HG03139 (cell line): Measurements from ENCODE around the gene YIPF3.
A peak's percentile ranks its signal among the peaks of the same experiment; 100 is the strongest.
"Not testable (repeated sequence)": the region's sequence is repeated elsewhere in the genome, so short reads cannot be mapped to it uniquely, and the experiment has no call there.

Source experiments
- ATAC-seq: cut with Tn5 transposase; IDR thresholded peaks from one replicate; pipeline ENCODE4 v1.9.1; 2021; ENCODE audit not compliant: unreplicated experiment

YIPF3 gene

DNA sequence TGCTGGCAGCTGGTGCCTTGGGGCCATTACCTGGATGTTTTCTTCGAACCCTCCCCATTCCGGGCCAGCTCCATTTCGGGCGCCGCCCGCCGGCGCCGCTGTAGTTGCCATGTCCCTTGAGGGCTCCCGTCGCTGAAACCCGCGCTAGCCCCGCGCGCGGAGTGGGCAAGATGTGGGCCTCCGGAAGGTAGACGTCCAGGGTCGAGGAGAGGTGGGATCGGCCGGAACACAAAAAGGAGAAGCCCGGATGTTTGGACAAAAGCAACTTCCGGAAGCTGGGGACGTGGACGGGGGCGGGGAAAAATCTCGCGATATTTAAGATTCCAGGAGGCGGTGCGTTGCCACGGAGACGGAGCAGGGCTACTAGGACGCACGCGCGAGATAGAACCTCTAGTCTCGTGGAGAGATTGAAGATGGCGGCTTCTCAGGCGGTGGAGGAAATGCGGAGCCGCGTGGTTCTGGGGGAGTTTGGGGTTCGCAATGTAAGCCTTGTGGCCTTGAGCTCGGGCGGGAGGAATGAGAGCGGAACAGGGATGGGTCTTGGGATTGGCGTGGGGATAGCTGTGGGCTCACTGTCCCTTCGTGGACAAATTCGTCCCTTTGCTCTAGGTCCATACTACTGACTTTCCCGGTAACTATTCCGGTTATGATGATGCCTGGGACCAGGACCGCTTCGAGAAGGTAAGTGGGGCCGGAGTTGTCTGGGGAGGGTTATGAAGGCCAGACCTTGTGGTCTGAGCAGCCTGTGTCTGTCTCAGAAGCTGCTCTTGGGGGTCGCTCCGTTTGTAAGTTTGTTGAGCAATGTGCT, at the start of gene YIPF3, which contains the start of gene POLR1C:
TSS of gene YIPF3 (minus strand) at position 230 of the 808 bp plus-strand sequence. CDS start at position 111, 119 bp downstream.
TSS of gene POLR1C (plus strand) at position 393 of the 808 bp plus-strand sequence. CDS start at position 414, 21 bp downstream.
- ATAC-seq, result peak; percentile 62

DNA sequence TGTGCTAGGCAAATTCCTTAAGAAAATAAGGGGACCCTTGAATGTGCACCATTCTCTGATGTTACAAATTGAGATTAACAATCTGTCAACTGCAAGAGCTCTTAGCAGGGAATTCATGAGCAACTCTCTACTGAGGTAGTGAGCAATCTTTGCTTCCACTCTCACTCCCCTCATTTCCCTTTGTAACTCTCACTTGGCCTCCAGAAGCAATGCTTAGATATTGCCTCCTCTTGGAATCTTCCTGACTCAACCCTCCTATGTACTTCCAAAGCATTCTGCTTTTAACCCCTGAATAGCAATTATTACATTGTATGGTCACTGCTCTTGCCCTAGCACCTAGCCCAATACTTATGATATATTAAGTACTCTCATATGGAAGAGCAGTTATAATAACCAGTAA, 42.6 kb upstream of the YIPF3 start:
- ATAC-seq, result no peak

DNA sequence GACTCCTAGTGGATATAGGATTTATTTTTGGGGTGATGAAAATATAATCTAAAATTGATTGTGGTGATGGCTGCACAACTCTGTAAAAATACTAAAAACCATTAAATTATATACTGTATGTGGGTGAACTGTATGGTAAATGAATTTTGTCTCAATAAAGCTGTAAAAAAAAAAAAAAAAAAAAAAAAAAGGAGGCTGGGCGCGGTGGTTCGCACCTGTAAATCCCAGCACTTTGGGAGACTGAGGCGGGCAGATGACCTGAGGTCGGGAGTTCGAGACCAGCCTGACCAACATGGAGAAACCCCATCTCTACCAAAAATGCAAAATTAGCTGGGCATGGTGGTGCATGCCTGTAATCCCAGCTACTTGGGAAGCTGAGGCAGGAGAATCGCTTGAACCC, 40.9 kb upstream of the YIPF3 start:
- not testable (repeated sequence) for ATAC-seq

DNA sequence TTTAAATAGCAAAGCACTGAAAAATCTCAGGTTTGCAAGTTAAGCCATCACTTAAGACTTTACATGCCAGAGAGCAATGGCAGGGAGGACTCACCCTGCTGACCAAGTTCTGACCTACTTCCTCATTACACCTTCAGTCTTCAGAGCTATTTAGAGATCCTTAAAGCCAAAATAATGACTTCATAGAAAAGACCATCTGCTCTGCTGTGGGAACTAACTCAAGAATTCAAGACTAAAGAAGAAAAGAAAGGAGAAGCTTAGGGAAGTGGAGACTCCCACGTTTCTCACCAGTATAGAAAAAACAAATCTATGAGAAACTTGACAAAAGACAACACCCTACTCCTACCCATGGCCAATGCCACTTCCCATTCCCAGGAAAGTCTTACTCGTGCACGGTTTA, 30.5 kb upstream of the YIPF3 start:
- ATAC-seq, result no peak

DNA sequence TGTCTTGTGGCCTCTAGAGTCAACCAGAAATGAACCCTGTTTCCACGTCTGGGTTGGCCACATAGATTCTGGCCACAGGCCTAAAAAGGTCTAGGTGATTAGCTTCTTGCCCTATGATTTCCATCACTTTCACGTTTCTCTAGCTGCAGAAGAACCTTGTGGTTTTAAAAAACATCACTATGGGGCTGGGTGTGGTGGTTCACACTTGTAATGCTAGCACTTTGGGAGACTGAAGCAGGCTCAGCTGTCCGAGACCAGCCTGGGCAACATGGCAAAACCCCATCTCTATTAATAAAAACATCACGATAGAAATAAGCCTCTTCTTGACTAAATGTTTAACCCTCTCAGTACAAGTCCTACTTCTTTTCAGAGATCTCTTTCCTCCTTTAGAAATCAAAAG, 27.7 kb upstream of the YIPF3 start:
- no peak for ATAC-seq

DNA sequence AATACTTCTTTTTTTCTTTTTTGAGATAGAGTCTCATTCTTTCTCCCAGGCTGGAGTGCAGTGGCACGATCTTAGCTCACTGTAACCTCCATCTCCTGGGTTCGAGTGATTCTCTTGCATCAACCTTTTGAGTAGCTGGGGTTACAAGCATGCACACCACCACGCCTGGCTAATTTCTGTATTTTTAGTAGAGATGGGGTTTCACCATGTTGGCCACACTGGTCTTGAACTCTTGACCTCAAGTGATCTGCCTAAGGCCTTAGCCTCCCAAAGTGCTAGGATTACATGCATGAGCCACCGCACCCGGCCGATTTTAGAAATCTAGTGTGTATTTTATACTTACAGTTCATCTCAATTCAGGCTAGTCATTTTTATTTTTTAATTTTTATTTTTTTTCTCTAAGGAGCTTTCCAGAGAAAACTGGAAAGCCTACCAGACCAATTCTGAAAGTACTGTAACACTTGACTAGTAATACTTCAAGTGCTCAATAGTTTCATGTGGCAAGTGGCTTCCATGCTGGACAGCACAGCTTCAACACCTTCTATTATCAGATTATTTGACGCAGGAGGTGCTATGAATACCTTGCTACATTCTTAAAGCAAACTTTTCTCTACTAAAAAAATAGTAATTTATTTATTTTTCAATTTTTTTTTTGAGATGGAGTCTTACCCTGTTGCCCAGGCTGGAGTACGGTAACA, 25.2 kb upstream of the YIPF3 start:
- no peak for ATAC-seq

DNA sequence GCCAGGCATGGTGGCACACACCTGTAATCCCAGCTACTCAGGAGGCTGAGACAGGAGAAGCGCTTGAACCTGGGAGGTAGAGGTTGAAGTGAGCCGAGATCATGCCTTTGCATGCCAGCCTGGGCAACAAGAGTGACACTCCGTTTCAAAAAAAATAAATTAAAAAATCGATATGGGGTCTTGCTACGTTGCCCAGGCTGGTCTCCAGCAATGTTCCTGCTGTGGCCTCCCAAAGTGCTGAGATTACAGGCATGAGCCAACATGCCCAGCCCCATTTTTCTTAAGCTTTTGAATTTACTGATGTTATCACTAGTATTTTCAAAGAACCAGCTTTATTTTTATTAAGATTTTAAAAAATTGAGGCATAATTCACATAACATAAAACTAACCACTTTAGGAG, 23.8 kb upstream of the YIPF3 start:
- no peak for ATAC-seq

DNA sequence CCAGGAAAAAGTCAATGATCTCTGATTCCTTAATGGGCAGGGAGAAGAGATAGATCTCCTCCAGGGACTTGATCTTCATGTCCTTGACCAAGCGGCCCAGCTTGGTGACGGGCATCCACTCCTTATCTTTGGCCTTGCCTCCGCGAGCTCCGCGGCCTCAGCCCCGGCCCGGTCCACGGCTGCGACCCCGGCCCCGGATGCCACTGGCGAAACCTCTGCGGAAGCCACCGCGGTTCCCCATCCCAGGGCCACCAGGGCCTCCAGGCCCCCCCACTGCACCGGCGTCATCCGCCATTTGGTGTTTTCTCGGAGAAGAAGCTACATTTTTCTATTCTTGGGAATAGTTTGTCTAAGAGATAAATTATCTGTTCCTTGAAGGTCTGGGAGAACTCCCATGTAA, 22.7 kb upstream of the YIPF3 start:
- not testable (repeated sequence) for ATAC-seq

DNA sequence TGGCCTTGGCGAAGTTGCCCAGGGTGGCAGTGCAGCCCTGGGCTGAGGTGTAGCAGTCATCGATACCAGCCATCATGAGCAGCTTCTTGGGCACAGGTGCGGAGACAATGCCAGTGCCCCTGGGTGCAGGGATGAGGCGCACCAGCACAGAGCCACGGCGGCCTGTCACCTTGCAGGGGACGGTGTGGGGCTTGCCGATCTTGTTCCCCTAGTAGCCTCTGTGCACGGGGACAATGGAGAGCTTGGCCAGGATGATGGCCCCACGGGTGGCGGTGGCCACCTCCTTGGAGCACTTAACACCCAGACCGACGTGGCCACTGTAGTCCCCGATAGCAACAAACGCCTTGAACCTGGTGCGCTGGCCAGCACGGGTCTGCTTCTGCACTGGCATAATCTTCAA, 22.3 kb upstream of the YIPF3 start:
- ATAC-seq, result not testable (repeated sequence)

DNA sequence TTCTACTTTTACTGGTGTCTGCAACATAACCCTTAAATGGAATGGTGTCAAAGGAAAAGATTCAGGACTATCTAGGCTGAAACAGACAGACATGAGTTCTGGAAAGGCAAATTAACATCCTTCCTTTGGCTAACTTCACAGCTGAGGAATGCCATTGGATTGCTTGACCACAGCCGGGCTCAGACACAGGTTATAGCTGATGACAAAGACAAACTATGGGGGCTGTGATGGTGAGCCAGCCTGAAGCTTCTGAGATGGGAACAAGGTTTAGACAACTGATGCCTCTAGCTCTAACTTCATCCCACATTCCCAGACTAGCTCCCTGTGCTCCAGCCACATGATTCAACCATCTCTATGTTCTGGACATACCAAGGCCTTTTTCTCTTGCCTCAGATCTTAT, 15.5 kb upstream of the YIPF3 start:
- no peak for ATAC-seq

DNA sequence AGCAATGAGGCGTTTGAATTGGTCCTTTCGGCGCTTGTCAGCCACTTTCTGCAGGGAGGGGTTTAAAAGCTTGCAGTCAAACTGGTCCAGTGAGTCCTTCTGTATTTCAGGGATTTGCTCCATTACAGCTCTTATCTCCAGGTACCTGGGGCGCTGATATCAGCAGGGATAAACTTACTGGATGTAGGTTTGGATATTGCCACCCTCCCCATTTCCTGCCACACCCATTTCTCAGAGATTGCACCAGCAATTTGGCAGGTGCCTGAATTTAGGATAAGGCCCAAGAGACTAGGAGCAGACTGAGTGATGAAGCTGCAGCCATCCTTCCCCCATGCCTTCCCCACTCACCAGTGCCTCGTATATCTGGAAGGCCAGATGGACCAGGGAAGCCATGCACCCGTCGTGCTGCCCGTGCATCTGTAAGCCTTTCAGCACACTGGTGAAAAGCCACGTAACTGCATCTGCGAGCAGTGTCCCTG, 7.8 kb upstream of the YIPF3 start:
- ATAC-seq, result no peak

DNA sequence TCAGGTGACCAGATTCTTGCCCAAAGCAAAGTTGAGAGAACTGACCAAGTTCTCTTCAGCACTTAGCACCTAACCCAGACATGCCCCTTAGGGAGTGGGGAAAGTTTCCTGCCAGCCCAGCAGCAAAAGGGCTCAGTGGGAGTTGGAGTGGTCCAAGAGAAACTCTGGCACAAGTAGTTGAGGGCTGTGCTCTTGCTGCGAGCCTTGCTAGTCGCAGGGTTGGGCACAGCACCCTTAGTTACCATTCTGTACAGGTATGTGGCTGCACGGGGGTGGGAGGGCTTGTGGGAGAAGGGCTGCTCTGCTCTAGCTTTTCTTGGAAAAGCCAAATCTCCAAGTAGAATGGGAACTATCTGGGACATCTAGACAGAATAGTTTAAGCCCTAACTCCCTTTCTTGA, 6.6 kb upstream of the YIPF3 start:
- ATAC-seq, result no peak

DNA sequence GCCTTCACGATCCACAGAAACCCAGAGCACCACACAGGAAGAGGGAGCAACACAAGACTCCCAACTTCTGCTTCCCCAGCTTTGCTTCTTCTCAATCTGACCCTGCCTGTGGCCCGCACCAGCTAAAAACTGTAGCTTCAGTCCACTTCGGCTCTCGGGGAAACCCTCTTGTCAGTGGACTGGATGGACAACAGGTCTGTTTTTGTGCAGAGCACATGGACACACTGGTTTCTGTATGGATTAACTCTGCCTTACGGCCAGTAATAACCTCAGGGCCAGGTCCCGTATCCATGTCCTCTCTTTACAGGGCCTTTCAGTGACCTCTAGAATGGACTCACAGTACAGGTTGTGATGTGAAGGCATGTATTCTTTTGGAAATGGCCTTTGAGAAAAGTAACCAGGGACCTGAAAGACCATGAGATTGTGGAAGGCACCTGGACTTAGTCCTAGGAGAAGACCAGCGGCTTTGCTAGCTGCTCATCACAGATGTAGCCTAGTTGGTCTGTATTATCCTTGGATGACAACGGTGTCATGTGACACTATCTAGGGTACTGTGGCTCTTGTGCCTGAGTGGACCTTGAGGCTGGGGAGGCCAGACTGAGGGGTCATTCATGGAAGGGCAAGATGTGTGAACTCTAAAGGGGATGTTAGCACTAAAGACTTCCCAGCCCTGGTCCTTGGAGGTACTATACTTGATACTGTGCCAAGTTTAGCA, 6.0 kb upstream of the YIPF3 start:
- ATAC-seq, result no peak

DNA sequence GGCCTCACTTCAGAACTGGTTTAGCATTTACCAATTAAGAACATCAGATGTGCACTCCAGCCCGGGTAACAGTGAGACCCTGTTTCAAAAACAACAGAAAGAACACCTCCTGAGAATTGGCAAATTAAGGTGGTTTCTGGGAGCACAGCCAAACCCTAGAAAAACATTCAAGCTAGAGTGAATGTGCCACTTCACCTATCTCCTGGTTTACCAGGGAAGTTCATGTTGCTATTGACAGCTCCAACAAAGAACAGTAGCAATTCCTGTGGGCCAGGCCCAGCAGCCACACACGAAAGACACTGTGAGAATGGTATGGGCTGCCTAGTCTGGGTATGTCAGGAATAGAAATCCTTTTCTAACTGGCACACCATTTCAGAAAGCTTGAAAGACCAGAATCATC, 5.1 kb upstream of the YIPF3 start:
- ATAC-seq, result no peak

DNA sequence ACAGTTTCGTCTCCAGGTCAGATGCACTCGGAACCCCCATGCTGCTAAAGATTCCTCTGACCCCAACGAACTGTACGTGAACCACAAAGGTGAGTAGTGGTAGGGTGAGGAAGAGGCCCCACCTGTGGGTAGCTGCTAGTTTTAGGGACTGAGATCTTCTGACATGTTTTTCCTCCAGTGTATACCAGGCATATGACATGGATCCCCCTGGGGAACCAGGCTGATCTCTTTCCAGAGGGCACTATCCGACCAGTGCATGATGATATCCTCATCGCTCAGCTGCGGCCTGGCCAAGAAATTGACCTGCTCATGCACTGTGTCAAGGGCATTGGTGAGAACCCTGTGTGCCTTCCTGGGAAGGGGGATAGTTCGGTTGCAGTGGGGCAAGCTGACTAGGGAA, 3.4 kb upstream of the YIPF3 start:
- ATAC-seq, result no peak

DNA sequence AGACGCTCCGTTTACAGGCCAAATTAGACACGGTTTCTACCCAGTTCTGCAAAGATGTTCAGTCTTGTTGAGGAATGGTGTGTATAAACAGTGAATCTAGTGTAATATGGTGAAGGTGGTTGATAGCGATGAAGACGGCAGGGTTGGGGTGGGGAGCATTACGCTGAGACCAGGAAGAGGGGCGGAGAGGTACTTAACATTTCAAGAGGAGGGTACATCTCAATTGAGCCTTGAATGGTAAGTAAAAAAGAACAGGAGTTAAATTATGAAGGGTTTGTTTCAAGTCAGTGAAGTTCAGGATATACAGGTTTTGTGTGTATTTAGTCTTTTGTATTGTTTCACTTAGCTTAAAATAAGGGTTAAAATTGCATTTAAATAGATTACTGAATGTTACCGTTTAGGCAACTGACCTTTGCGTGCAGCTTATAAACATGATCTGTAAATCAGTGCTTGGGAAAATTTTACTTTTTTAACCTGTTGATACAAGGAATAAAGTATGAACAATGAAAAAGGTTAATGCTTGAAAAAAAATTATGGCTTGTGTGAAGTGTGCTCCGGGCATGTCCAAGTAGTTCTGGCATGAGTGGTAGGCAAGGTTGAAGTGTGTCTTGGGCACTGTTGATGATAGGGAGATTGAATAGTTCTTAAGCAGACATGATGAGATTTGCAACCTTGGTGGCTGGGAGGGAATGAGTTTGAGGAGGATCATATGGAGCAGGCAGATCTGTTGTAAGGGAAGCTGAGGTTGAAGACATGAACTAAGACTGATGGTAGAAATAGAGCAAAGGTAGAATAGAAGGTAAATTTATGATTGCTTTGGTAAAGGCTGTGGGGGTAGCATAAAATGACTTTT, 1.0 kb upstream of the YIPF3 start:
- no peak for ATAC-seq

DNA sequence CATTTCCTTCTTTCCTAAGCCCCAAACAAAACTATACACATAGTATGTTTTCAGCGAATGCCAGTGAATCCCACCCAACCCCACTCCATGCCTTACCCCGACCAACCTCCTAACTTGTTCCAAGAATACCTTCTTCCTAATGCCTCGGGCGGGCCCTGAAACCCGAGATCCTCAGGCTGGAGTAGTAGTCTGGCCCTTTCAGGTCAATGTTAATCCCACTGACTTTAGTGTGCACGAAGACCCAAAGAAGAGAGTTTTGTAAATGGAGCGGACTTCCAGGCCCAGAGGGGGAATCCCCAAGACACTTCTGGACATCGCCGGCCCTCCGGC, 394 bp downstream of the YIPF3 start:
- ATAC-seq, result no peak

DNA sequence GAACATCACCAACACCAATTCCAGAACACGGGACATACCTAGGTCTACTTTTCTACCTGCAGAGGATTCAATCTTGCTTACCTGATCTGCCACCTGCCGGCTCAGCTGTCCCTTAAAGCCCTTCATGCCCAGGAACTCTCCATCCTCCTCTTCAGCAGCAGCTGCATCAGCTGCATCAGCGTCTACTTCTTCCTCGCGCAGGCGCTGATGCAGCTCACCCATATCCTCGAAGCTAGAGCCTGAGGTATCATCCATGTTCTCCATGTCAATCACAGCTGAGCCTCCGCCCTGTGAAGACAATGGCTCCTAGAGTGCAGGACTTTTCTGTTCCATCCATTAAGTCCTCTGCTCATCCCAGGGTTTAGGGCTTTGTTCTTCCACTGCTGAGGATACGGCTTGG, 918 bp downstream of the YIPF3 start:
- ATAC-seq, result no peak

DNA sequence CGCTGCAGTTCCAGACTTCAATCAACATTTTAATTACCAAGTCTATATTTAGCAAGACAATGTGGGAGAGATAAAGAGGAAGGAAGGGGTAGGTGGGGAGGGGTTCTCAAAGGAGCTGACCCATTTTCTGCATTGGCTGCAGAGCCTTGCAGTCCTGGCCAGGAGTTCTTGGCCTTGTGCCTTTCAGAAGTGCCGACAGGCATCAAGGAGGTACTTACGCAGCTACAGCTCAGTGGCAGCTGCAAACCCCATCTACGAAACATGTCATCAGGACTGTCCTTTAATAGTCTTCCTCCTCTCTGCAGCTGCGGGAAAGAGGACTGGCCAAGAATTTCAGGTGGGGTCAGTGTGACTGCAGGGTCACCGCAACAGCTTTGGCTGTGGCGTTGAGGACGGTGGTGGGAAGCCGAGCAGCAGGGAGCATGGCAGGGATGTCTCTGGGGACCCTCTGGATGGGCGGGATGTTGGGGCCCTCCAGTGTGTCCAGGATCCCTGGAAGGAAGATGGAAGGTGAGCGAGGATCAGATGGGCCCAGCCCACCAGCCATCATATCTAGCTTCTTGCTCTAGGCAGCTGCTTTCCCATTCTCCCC, 4.8 kb downstream of the YIPF3 start:
- no peak for ATAC-seq

DNA sequence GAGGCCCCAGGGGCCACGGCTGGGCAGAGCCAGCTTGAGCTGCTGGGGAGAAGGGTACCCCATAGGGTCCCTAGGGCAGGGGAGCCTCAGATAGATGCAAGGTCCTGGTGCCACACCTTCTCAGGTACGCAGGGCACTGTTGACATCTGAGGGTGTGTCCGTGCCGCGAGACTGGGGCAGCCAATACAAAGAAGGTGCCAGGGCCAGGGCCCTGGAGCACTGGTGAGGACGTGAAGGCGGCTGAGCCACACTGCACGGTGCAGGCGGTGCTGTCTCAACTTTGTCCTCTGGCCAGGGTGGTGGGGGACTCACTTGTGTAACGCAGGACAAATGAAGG, 5.9 kb downstream of the YIPF3 start:
- no peak for ATAC-seq
